Measurements from ENCODE around the gene PGAP3. TPM values are rescaled to one million over a fixed set of nuclear protein-coding genes. Genes with fewer than 3 reads are reported as not detected.

The PGAP3 gene
- total RNA-seq, 1 experiment from 2014 or later = 29.0 TPM

GRCh38 chr17:39717660-39718059 lies 29.8 kb upstream of the PGAP3 start:
- no peak overlapping the region for H3K4me3 Mint-ChIP-seq
- Histone ChIP-seq H2AFZ (ENCODE audit: low read length) (no peak overlapping the region), H3K9ac (ENCODE audit: extremely low read depth, insufficient read length, low read length) (no peak overlapping the region), H3K9me3 (ENCODE audit: control insufficient read depth, low read depth, low read length) (no peaks in the 10 kb centered on the region), H3K4ac (ENCODE audit: low read depth, low read length) (no peak overlapping the region), H2BK20ac (ENCODE audit: low read depth, low read length, poor library complexity, severe bottlenecking) (no peak overlapping the region), H3T11ph (ENCODE audit: low read length) (no peak overlapping the region), H4K5ac (ENCODE audit: insufficient read length, low read depth, low read length) (no peak overlapping the region), H2AK5ac (ENCODE audit: insufficient read length, low read length) (no peak overlapping the region), H4K8ac (replicated peaks; ENCODE audit: insufficient read length, low read depth, low read length) (no peak overlapping the region), H3K4me2 (ENCODE audit: insufficient read depth, insufficient read length, low read length) (no peak overlapping the region), H3K79me2 (ENCODE audit: insufficient read depth, low read length) (no peaks in the 10 kb centered on the region), H4K91ac (ENCODE audit: insufficient read length, low read depth, low read length) (no peak overlapping the region), H2BK5ac (ENCODE audit: insufficient read length, low read length) (no peak overlapping the region), H3K56ac (ENCODE audit: insufficient read length, low read depth, low read length) (no peak overlapping the region), H3K23ac (ENCODE audit: insufficient read length, low read depth, low read length) (no peak overlapping the region), H2BK12ac (ENCODE audit: insufficient read length, low read depth, low read length) (no peak overlapping the region), H4K20me1 (ENCODE audit: control insufficient read depth, insufficient read depth, insufficient read length) (no peaks in the 10 kb centered on the region), H3K23me2 (ENCODE audit: insufficient read length, low read depth, low read length, poor library complexity, severe bottlenecking) (no peaks in the 10 kb centered on the region), H3K14ac (ENCODE audit: insufficient read depth, low read length) (no peak overlapping the region), H3K4me1 (ENCODE audit: insufficient read depth, low read length) (no peaks in the 10 kb centered on the region), H3K18ac (ENCODE audit: insufficient read length, low read depth, low read length) (no peak overlapping the region), H3K27ac (ENCODE audit: insufficient read length, low read depth, low read length) (no peak overlapping the region), H3K27me3 (ENCODE audit: insufficient read depth, low read length) (no peaks in the 10 kb centered on the region), H3K79me1 (ENCODE audit: insufficient read depth, low read depth, low read length, poor library complexity, severe bottlenecking) (no peaks in the 10 kb centered on the region), H2BK120ac (ENCODE audit: low read depth, low read length, poor library complexity, severe bottlenecking) (no peak overlapping the region), H2BK15ac (ENCODE audit: low read depth, low read length) (no peak overlapping the region)
- TF ChIP-seq CTCF (conservative IDR thresholded peaks at IDR 0.05) = no peak
- no peaks in the 10 kb centered on the region for H3K4me1 Mint-ChIP-seq
- peaks cover 63 to 90% (median 75%) of the 10 kb centered on the region in 3 experiments; a peak in 6 of 7 replicates for H3K36me3 Mint-ChIP-seq (ENCODE audit: insufficient read depth in 1 of 3, low read depth in 3 of 3)
- WGBS (ENCODE audit: extremely low coverage, insufficient read length, low lambda C conversion rate) = no CpG with 5 or more reads among the region's 6 CpGs
- no peak overlapping the region; a peak in 1 of 7 replicates for H3K27ac Mint-ChIP-seq
- no peaks in the 10 kb centered on the region for H3K9me3 Mint-ChIP-seq
- no peak for DNase-seq
- H3K27me3 Mint-ChIP-seq (ENCODE audit: low read depth) = no peaks in the 10 kb centered on the region
